WTC11 (cell line): Measurements from ENCODE around the gene SERPINB5. TPM values are rescaled to one million over a fixed set of nuclear protein-coding genes. Genes with fewer than 3 reads are reported as not detected.

Experiments used
- ATAC-seq: fragments of 200-7000 bp; cut with Tn5 transposase; 2 replicates; pipeline ENCODE4 v1.10.0; 2021; ENCODE audit warnings: mild to moderate bottlenecking, moderate library complexity
- CTCF ChIA-PET: fragments of 300-600 bp; sonication (Branson Sonifier 250); formaldehyde crosslinking; loops from one replicate; lab custom pipeline; 2021; ENCODE audit warnings: antibody characterized with exemption; lab: Charles Lee
- POLR2A ChIA-PET: fragments of 350-600 bp; sonication (Branson Sonifier 250); formaldehyde crosslinking; loops from one replicate; lab custom pipeline; 2021; ENCODE audit warnings: antibody characterized with exemption; lab: Charles Lee
- DNase-seq: peaks from one replicate; pipeline ENCODE4 v3.0.0; 2021; ENCODE audit warnings: low spot score
- H3K27ac Mint-ChIP-seq: 2 replicates; pipeline ENCODE4 v1.8.0; 2021; ENCODE audit warnings: mixed read lengths
- H3K27me3 Mint-ChIP-seq: 2 replicates; pipeline ENCODE4 v1.8.0; 2021; ENCODE audit warnings: low read depth, mild to moderate bottlenecking, moderate library complexity, mixed read lengths
- H3K36me3 Mint-ChIP-seq: 2 replicates; pipeline ENCODE4 v1.8.0; 2021; ENCODE audit warnings: mixed read lengths
- H3K4me1 Mint-ChIP-seq: 2 replicates; pipeline ENCODE4 v1.8.0; 2022; ENCODE audit warnings: mixed read lengths
- H3K4me3 Mint-ChIP-seq: 2 replicates; pipeline ENCODE4 v1.8.0; 2021; ENCODE audit warnings: mild to moderate bottlenecking, moderate library complexity, mixed read lengths
- H3K9me3 Mint-ChIP-seq: 2 replicates; pipeline ENCODE4 v1.8.0; 2021; ENCODE audit warnings: mixed read lengths
- CDX4 ChIP-seq: fragments of 250-450 bp; sonication (Bioruptor Pico); IDR thresholded peaks from 2 replicates; pipeline ENCODE4 v1.9.0; 2021; ENCODE audit warnings: moderate library complexity, mild to moderate bottlenecking, inconsistent platforms, borderline replicate concordance
- EMX1 ChIP-seq: fragments of 250-450 bp; sonication (Bioruptor Pico); IDR thresholded peaks from 2 replicates; pipeline ENCODE4 v1.8.0; 2021; ENCODE audit warnings: mild to moderate bottlenecking
- FOXP4 ChIP-seq: sonication (generic); formaldehyde crosslinking; IDR thresholded peaks from 2 replicates; pipeline ENCODE4 v1.8.0; 2022; ENCODE audit warnings: mild to moderate bottlenecking, missing genetic modification reagents
- KAT7 ChIP-seq: sonication (generic); formaldehyde crosslinking; IDR thresholded peaks from 2 replicates; pipeline ENCODE4 v1.8.1; 2023; ENCODE audit warnings: missing genetic modification reagents, mild to moderate bottlenecking, borderline replicate concordance
- MLX ChIP-seq: sonication (generic); formaldehyde crosslinking; IDR thresholded peaks from 2 replicates; pipeline ENCODE4 v1.8.1; 2023; ENCODE audit warnings: mild to moderate bottlenecking, missing genetic modification reagents, moderate library complexity
- MYBL2 ChIP-seq: sonication (generic); formaldehyde crosslinking; IDR thresholded peaks from 2 replicates; pipeline ENCODE4 v1.8.1; 2023; ENCODE audit warnings: mild to moderate bottlenecking, moderate library complexity, missing genetic modification reagents
- TP53 ChIP-seq: sonication (generic); formaldehyde crosslinking; IDR thresholded peaks from 2 replicates; pipeline ENCODE4 v1.8.1; 2023; ENCODE audit warnings: mild to moderate bottlenecking, missing genetic modification reagents
- USF2 ChIP-seq: sonication (generic); formaldehyde crosslinking; IDR thresholded peaks from 2 replicates; pipeline ENCODE4 v1.8.1; 2023; ENCODE audit warnings: mild to moderate bottlenecking, missing genetic modification reagents, moderate library complexity
- ZNF121 ChIP-seq: sonication (generic); formaldehyde crosslinking; IDR thresholded peaks from 2 replicates; pipeline ENCODE4 v1.8.0; 2023; ENCODE audit warnings: missing genetic modification reagents
- ZNF138 ChIP-seq: sonication (generic); formaldehyde crosslinking; conservative IDR thresholded peaks from 2 replicates; pipeline ENCODE4 v1.8.1; 2022; ENCODE audit warnings: mild to moderate bottlenecking, moderate library complexity, missing genetic modification reagents
- ZNF281 ChIP-seq: sonication (generic); formaldehyde crosslinking; IDR thresholded peaks from 2 replicates; pipeline ENCODE4 v1.8.0; 2023; ENCODE audit warnings: mild to moderate bottlenecking, missing genetic modification reagents
- ZNF532 ChIP-seq: fragments of 250-450 bp; sonication (Bioruptor Pico); IDR thresholded peaks from 2 replicates; pipeline ENCODE4 v1.9.0; 2021; ENCODE audit warnings: mild to moderate bottlenecking, borderline replicate concordance
- total RNA-seq: library from RNA; stranded (reverse); gene quantifications from 3 replicates; pipeline ENCODE4 v1.2.3, GENCODE V29; 2021
- TF ChIP-seq, protein P1 (sequence below): fragments of 250-450 bp; sonication (Bioruptor Pico); IDR thresholded peaks from 2 replicates; pipeline ENCODE4 v1.9.0; 2021; ENCODE audit warnings: mild to moderate bottlenecking
- TF ChIP-seq, protein P2 (sequence below): fragments of 200-600 bp; IDR thresholded peaks from 2 replicates; pipeline ENCODE4 v1.8.0; 2022; ENCODE audit warnings: antibody characterized with exemption
- TF ChIP-seq, protein P3 (sequence below): fragments of 250-450 bp; sonication (Bioruptor Pico); IDR thresholded peaks from 2 replicates; pipeline ENCODE4 v1.8.0; 2021; ENCODE audit warnings: mild to moderate bottlenecking

Gene SERPINB5
- total RNA-seq, 1 experiment from 2014 or later: 0.17 TPM

GRCh38 chr18:63515801-63516200 is 39.0 kb downstream of the SERPINB5 start (continued):
- TF ChIP-seq, protein P1, sequence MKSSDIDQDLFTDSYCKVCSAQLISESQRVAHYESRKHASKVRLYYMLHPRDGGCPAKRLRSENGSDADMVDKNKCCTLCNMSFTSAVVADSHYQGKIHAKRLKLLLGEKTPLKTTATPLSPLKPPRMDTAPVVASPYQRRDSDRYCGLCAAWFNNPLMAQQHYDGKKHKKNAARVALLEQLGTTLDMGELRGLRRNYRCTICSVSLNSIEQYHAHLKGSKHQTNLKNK (CRISPR knock-in tag): no peak
- TF ChIP-seq KAT7 (CRISPR knock-in tag): no peak
- no peak for TF ChIP-seq TP53 (CRISPR knock-in tag)
- no peak for TF ChIP-seq CDX4
- no peak for TF ChIP-seq ZNF138
- no peak for TF ChIP-seq FOXP4 (CRISPR knock-in tag)

- POLR2A ChIA-PET: no interaction called here
- no peak overlapping the region for H3K4me3 Mint-ChIP-seq
- CTCF ChIA-PET: interaction anchor here (0.6 to 7.2 kb wide), 14 partner anchors 9 to 418 kb away, joined by 3 to 100 read pairs (median 4); no protein-coding TSS in a partner anchor
- no peaks in the 10 kb centered on the region for H3K36me3 Mint-ChIP-seq
- H3K27ac Mint-ChIP-seq: no peak overlapping the region
- TF ChIP-seq, protein P2, sequence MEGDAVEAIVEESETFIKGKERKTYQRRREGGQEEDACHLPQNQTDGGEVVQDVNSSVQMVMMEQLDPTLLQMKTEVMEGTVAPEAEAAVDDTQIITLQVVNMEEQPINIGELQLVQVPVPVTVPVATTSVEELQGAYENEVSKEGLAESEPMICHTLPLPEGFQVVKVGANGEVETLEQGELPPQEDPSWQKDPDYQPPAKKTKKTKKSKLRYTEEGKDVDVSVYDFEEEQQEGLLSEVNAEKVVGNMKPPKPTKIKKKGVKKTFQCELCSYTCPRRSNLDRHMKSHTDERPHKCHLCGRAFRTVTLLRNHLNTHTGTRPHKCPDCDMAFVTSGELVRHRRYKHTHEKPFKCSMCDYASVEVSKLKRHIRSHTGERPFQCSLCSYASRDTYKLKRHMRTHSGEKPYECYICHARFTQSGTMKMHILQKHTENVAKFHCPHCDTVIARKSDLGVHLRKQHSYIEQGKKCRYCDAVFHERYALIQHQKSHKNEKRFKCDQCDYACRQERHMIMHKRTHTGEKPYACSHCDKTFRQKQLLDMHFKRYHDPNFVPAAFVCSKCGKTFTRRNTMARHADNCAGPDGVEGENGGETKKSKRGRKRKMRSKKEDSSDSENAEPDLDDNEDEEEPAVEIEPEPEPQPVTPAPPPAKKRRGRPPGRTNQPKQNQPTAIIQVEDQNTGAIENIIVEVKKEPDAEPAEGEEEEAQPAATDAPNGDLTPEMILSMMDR: peak; percentile 69
- TF ChIP-seq USF2: no peak
- H3K27me3 Mint-ChIP-seq: no peaks in the 10 kb centered on the region
- DNase-seq (peak; percentile 66), ATAC-seq (peak; percentile 90)
- peaks cover 29% of the 10 kb centered on the region for H3K4me1 Mint-ChIP-seq
- no peaks in the 10 kb centered on the region for H3K9me3 Mint-ChIP-seq
Measured at GRCh38 chr18:63518178-63519012, 41.6 kb downstream of the SERPINB5 start.

- DNase-seq: no peak
- Mint-ChIP-seq H3K27me3 (no peaks in the 10 kb centered on the region), H3K4me3 (no peak overlapping the region), H3K27ac (no peak overlapping the region), H3K36me3 (no peaks in the 10 kb centered on the region), H3K9me3 (no peaks in the 10 kb centered on the region), H3K4me1 (peaks cover 18% of the 10 kb centered on the region)
- CTCF ChIA-PET: interaction anchor here (1.8 kb wide), 1 partner anchor 9 kb away, joined by 6 read pairs; no protein-coding TSS in a partner anchor
- POLR2A ChIA-PET: no interaction called here
- no peak for ATAC-seq
- TF ChIP-seq EMX1 (CRISPR knock-in tag): no peak
- TF ChIP-seq, protein P3, sequence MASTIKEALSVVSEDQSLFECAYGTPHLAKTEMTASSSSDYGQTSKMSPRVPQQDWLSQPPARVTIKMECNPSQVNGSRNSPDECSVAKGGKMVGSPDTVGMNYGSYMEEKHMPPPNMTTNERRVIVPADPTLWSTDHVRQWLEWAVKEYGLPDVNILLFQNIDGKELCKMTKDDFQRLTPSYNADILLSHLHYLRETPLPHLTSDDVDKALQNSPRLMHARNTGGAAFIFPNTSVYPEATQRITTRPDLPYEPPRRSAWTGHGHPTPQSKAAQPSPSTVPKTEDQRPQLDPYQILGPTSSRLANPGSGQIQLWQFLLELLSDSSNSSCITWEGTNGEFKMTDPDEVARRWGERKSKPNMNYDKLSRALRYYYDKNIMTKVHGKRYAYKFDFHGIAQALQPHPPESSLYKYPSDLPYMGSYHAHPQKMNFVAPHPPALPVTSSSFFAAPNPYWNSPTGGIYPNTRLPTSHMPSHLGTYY (CRISPR knock-in tag): no peak
- no peak for TF ChIP-seq MLX (CRISPR knock-in tag)
- TF ChIP-seq ZNF281 (CRISPR knock-in tag): no peak
- TF ChIP-seq ZNF121 (CRISPR knock-in tag): no peak
- TF ChIP-seq ZNF532 (CRISPR knock-in tag): no peak
- TF ChIP-seq TP53 (CRISPR knock-in tag): no peak
- TF ChIP-seq KAT7 (CRISPR knock-in tag): no peak
- TF ChIP-seq MYBL2 (CRISPR knock-in tag): no peak
Measured at GRCh38 chr18:63520053-63520685, 43.4 kb downstream of the SERPINB5 start.
